ENCODE measurements around the gene FAHD2A.

Gene FAHD2A

GRCh38 chr2:95387358-95387757 lies 15.2 kb upstream of the FAHD2A start:
- Histone ChIP-seq H3K4me3 (ENCODE audit: low read depth, low read length) (no peak overlapping the region), H3K36me3 (replicated peaks) (no peaks in the 10 kb centered on the region), H3K27ac (no peak overlapping the region), H3K27me3 (replicated peaks) (no peaks in the 10 kb centered on the region)
- no peak for TF ChIP-seq CTCF (IDR thresholded peaks at IDR 0.05; ENCODE audit: low read depth, low read length, missing control alignments)
- no peak for DNase-seq
- in situ Hi-C loops (cut with HindIII; ENCODE audit: low pct_ligation_motif_present, low sequenced_read_pairs): no loop called here

DNA sequence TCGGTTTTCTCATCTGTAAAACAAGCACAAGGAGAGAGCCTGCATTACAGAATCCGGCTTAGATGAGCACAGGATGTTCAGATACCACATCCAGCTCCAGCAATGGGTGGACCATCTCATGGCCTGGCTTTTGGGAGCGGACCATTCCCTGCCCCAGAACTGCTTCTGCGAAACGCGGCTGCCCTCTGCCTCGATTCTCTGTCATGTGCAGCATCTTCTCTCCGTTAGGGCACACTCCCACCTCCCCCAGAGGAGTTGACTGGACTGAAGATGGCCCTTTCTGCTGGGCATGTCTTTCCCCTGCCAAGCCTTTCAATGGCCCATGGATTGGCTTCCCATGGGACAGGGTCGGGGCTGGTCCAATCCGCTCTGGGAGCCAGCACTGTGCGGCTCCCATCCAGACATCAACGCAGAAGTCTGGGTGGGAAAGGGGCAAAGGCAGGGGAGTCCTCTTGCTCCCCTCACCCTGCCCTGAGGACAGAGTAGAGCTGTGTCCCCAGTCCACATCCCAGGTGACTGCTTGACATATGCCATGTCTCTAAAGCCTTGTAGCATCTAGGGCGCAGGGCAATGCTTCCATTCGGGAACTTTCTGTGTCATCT lies 14.3 kb upstream of the FAHD2A start:
- Histone ChIP-seq H3K4me3 (ENCODE audit: low read depth, low read length) (no peak overlapping the region), H3K27me3 (replicated peaks) (no peaks in the 10 kb centered on the region), H3K36me3 (replicated peaks) (no peaks in the 10 kb centered on the region), H3K27ac (no peak overlapping the region)
- DNase-seq: no peak
- in situ Hi-C loops (cut with HindIII; ENCODE audit: low pct_ligation_motif_present, low sequenced_read_pairs): no loop called here
- TF ChIP-seq CTCF (IDR thresholded peaks at IDR 0.05; ENCODE audit: low read depth, low read length, missing control alignments): no peak

DNA sequence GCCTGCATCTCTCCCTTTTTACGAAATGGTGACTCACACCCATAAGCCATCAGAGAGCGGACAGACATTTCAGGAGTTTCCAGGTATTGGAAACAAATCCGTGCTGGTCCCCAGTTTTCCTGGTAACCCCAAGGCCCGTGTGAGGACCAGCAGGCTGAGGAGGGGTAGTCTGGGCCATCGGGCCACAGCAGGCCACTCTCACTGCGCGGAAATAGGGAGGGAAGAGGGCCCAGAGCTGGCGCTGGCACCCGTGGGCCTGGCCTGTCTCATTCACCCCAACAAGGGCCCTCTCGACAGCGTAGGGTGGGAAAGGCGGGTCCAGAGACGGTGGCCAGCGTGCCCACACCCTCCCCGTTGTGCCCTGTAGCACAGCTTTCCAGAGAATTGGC lies 13.7 kb upstream of the FAHD2A start:
- no peak for TF ChIP-seq CTCF (IDR thresholded peaks at IDR 0.05; ENCODE audit: low read depth, low read length, missing control alignments)
- in situ Hi-C loops (cut with HindIII; ENCODE audit: low pct_ligation_motif_present, low sequenced_read_pairs): no loop called here
- Histone ChIP-seq H3K27ac (no peak overlapping the region), H3K27me3 (replicated peaks) (no peaks in the 10 kb centered on the region), H3K36me3 (replicated peaks) (no peaks in the 10 kb centered on the region), H3K4me3 (ENCODE audit: low read depth, low read length) (no peak overlapping the region)
- no peak for DNase-seq

DNA sequence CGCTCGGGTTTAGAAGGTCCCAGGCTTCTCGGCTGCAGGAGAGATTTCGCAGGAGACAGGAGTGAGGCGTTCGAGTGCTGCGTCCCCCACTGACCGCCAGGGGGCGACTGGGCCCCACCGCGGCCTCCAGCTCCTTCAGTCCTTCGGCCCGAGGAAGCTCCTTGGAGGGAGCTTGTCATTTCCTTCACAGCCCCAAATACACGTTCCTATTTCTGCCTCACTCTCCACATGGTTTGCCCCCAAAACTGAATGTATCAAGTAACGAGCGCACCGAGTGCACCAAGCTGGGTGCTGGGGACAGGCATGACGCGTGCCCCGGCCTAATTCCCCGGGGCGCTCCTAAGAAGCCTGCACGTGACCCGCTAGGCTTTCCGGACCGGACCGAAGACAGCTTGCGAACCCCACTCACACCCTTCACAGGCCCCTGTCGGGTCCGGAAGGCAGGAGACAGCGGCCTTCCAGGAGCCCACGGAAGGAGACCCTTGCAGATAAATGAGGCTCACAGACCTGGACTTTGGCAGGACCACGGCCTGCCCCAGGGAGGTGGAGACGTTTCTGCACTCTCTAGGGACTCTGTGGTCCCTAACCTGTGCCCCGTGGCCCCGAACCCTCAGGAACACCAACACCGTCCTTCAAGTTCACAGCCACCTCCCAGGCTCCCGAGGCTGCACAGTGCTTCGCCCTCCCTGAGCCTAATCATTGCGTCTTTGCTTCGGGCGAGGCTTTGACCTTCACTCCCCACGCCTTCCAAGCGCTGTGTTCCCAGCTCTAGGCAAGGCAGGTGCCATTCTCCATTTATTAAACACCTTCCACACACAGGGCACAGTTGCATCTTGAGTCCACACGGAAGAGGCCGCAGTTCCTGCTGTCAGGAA lies 13.0 kb upstream of the FAHD2A start:
- Histone ChIP-seq H3K27me3 (replicated peaks) (no peaks in the 10 kb centered on the region), H3K4me3 (ENCODE audit: low read depth, low read length) (no peak overlapping the region), H3K36me3 (replicated peaks) (no peaks in the 10 kb centered on the region), H3K27ac (no peak overlapping the region)
- DNase-seq: peak; percentile 45
- in situ Hi-C loops (cut with HindIII; ENCODE audit: low pct_ligation_motif_present, low sequenced_read_pairs): no loop called here
- peak; percentile 99 for TF ChIP-seq CTCF (IDR thresholded peaks at IDR 0.05; ENCODE audit: low read depth, low read length, missing control alignments)

- no peak for DNase-seq
- TF ChIP-seq CTCF (IDR thresholded peaks at IDR 0.05; ENCODE audit: low read depth, low read length, missing control alignments): no peak
- no peak overlapping the region for H3K4me3 ChIP-seq (ENCODE audit: low read depth, low read length)
- in situ Hi-C loops (cut with HindIII; ENCODE audit: low pct_ligation_motif_present, low sequenced_read_pairs): no loop called here
- H3K27me3 ChIP-seq (replicated peaks): no peaks in the 10 kb centered on the region
- no peaks in the 10 kb centered on the region for H3K36me3 ChIP-seq (replicated peaks)
- no peak overlapping the region for H3K27ac ChIP-seq
Measured at GRCh38 chr2:95390272-95390880, 12.1 kb upstream of the FAHD2A start.
